ENCODE measurements around the gene COL26A1.

COL26A1 gene

GRCh38 chr7:101563943-101564777, 201.5 kb downstream of the COL26A1 start:
- no peak for DNase-seq (ENCODE audit: low read depth in 2 of 3, low spot score in 1 of 3)

GRCh38 chr7:101564778-101565211, 202.1 kb downstream of the COL26A1 start:
- DNase-seq (ENCODE audit: low read depth in 2 of 3, low spot score in 1 of 3) = no peak

GRCh38 chr7:101565601-101566209, 203.0 kb downstream of the COL26A1 start:
- no peak for DNase-seq (ENCODE audit: low read depth in 2 of 3, low spot score in 1 of 3)

- no peak for DNase-seq (ENCODE audit: low read depth in 2 of 3, low spot score in 1 of 3)
Measured at GRCh38 chr7:101567230-101567629, 204.6 kb downstream of the COL26A1 start.

GRCh38 chr7:101572156-101572555, 209.5 kb downstream of the COL26A1 start:
- no peak for DNase-seq (ENCODE audit: low read depth in 2 of 3, low spot score in 1 of 3)

GRCh38 chr7:101575168-101575567, 212.5 kb downstream of the COL26A1 start:
- DNase-seq (ENCODE audit: low read depth in 2 of 3, low spot score in 1 of 3) = no peak

GRCh38 chr7:101575721-101576120, 213.0 kb downstream of the COL26A1 start:
- no peak for DNase-seq (ENCODE audit: low read depth in 2 of 3, low spot score in 1 of 3)

GRCh38 chr7:101576998-101577397, 214.3 kb downstream of the COL26A1 start:
- no peak for DNase-seq (ENCODE audit: low read depth in 2 of 3, low spot score in 1 of 3)

- DNase-seq (ENCODE audit: low read depth in 2 of 3, low spot score in 1 of 3) = no peak
Measured at GRCh38 chr7:101578552-101578951, 215.9 kb downstream of the COL26A1 start.

GRCh38 chr7:101580596-101580995, 217.9 kb downstream of the COL26A1 start:
- DNase-seq (ENCODE audit: low read depth in 2 of 3, low spot score in 1 of 3) = no peak

- no peak for DNase-seq (ENCODE audit: low read depth in 2 of 3, low spot score in 1 of 3)
Measured at GRCh38 chr7:101581891-101582290, 219.2 kb downstream of the COL26A1 start.

GRCh38 chr7:101582971-101583370, 220.3 kb downstream of the COL26A1 start:
- DNase-seq (ENCODE audit: low read depth in 2 of 3, low spot score in 1 of 3) = no peak

GRCh38 chr7:101586078-101586905, 223.6 kb downstream of the COL26A1 start:
- no peak for DNase-seq (ENCODE audit: low read depth in 2 of 3, low spot score in 1 of 3)

- DNase-seq (ENCODE audit: low read depth in 2 of 3, low spot score in 1 of 3) = no peak
Measured at GRCh38 chr7:101586906-101587677, 224.4 kb downstream of the COL26A1 start.

- DNase-seq (ENCODE audit: low read depth in 2 of 3, low spot score in 1 of 3) = no peak
Measured at GRCh38 chr7:101588131-101588935, 225.7 kb downstream of the COL26A1 start.

- no peak for DNase-seq (ENCODE audit: low read depth in 2 of 3, low spot score in 1 of 3)
Measured at GRCh38 chr7:101589052-101589451, 226.4 kb downstream of the COL26A1 start.

- no peak for DNase-seq (ENCODE audit: low read depth in 2 of 3, low spot score in 1 of 3)
Measured at GRCh38 chr7:101589976-101590662, 227.4 kb downstream of the COL26A1 start.

- DNase-seq (ENCODE audit: low read depth in 2 of 3, low spot score in 1 of 3) = no peak
Measured at GRCh38 chr7:101590663-101591435, 228.2 kb downstream of the COL26A1 start.

GRCh38 chr7:101591504-101591903, 228.8 kb downstream of the COL26A1 start:
- no peak for DNase-seq (ENCODE audit: low read depth in 2 of 3, low spot score in 1 of 3)
